K562 (cell line): ENCODE measurements around the gene TMIGD2. TPM values are rescaled to one million over a fixed set of nuclear protein-coding genes. Genes with fewer than 3 reads are reported as not detected.

ENCODE experiments used
- ATAC-seq: fragments of 200-7000 bp; cut with Tn5 transposase; 3 replicates; pipeline ENCODE4 v1.9.1; 2020; ENCODE audit warnings: moderate library complexity
- BruUV-seq: library from RNA; stranded (reverse); fragments of 400-500 nt; replicated peaks from 2 replicates; lab custom pipeline; 2021; lab: Mats Ljungman, UMichigan
- CTCF ChIA-PET: fragments of 300-600 bp; formaldehyde crosslinking; extraction: SDS; loops from one replicate; lab custom pipeline; 2021; ENCODE audit warnings: low intra/inter-chr PET ratio; lab: Yijun Ruan, JAX
- POLR2A ChIA-PET: fragments of 300-600, 350-650 bp; sonication (Branson Sonifier 250); formaldehyde crosslinking; extraction: SDS; loops from one replicate; lab custom pipeline; 2021; ENCODE audit warnings: antibody characterized with exemption, inconsistent platforms; lab: Yijun Ruan, JAX
- DNase-seq, 4 experiments: peaks; one replicate each; pipeline versions ENCODE4 v3.0.0 to v3.0.0-alpha.2; 2011 to 2018; ENCODE audit warnings: low spot score in 3 of 4, mixed read lengths in 3 of 4; ENCODE audit errors: extremely low read depth in 1 of 4
- FAIRE-seq: peaks from 2 replicates; lab custom pipeline; 2011; peaks lifted over from hg19 to GRCh38; lab: Jason Lieb, UNC
- H2AFZ ChIP-seq: 2 replicates; pipeline ENCODE4 v1.6.0; 2011; ENCODE audit warnings: low read depth, low read length, control low read depth, inconsistent platforms
- H3K27ac ChIP-seq: fragments of 200-600 bp; 3 replicates; pipeline ENCODE4 v1.8.0; 2011; ENCODE audit warnings: low read depth, mild to moderate bottlenecking, control low read depth, inconsistent platforms, low read length, moderate library complexity, mixed read lengths; ENCODE audit errors: extremely low read depth
- H3K27me3 ChIP-seq, 2 experiments: fragments of 300-600 bp in 1 of 2; 2 replicates in 1 of 2; 3 replicates in 1 of 2; pipeline versions ENCODE4 v1.6.0 to v1.8.0; 2011; ENCODE audit warnings: inconsistent platforms in 2 of 2, low read length in 2 of 2, mild to moderate bottlenecking in 1 of 2, mixed read lengths in 1 of 2, moderate library complexity in 1 of 2; ENCODE audit not compliant: control insufficient read depth in 2 of 2, insufficient read depth in 2 of 2
- H3K36me3 ChIP-seq: fragments of 300-600 bp; 3 replicates; pipeline ENCODE4 v1.8.0; 2011; ENCODE audit warnings: mild to moderate bottlenecking, low read length, inconsistent platforms; ENCODE audit not compliant: control insufficient read depth, insufficient read depth
- H3K4me1 ChIP-seq, 2 experiments: fragments of 200-600 bp in 1 of 2; replicated peaks in 1 of 2; 2 replicates in 1 of 2; 3 replicates in 1 of 2; pipeline versions ENCODE4 v1.5.1 to v1.8.0; 2011; ENCODE audit warnings: inconsistent platforms in 2 of 2, low read length in 2 of 2, mild to moderate bottlenecking in 1 of 2, mixed read lengths in 1 of 2, moderate library complexity in 1 of 2; ENCODE audit not compliant: control insufficient read depth in 2 of 2, insufficient read depth in 2 of 2
- H3K4me2 ChIP-seq: 2 replicates; pipeline ENCODE4 v1.6.1; 2011; ENCODE audit warnings: low read length, control low read depth, inconsistent platforms, mixed read lengths; ENCODE audit not compliant: insufficient read depth
- H3K4me3 ChIP-seq: fragments of 200-600 bp; sonication (generic), shearing (Covaris generic); 2 replicates; pipeline ENCODE4 v1.5.1; 2016; ENCODE audit warnings: control low read depth, inconsistent platforms
- H3K79me2 ChIP-seq: fragments of 200-600 bp; 3 replicates; pipeline ENCODE4 v1.8.0; 2011; ENCODE audit warnings: low read length, inconsistent platforms; ENCODE audit not compliant: control insufficient read depth, insufficient read depth
- H3K9ac ChIP-seq, 2 experiments: 2 replicates each; pipeline versions ENCODE4 v1.6.0 to v1.6.1; 2011; ENCODE audit warnings: low read depth in 2 of 2, low read length in 2 of 2, control low read depth in 1 of 2, inconsistent platforms in 1 of 2, mild to moderate bottlenecking in 1 of 2, mixed read lengths in 1 of 2; ENCODE audit not compliant: insufficient read depth in 1 of 2
- H3K9me1 ChIP-seq: one replicate; pipeline ENCODE4 v1.6.0; 2011; ENCODE audit warnings: inconsistent platforms, mild to moderate bottlenecking, low read length, moderate library complexity; ENCODE audit not compliant: control insufficient read depth, insufficient read depth
- H3K9me3 ChIP-seq: replicated peaks from 2 replicates; pipeline ENCODE4 v1.5.1; 2011; ENCODE audit warnings: low read depth, low read length, inconsistent platforms; ENCODE audit not compliant: control insufficient read depth, insufficient read depth
- H4K20me1 ChIP-seq: replicated peaks from 2 replicates; pipeline ENCODE4 v1.6.1; 2011; ENCODE audit warnings: low read length, inconsistent platforms, mixed read lengths; ENCODE audit not compliant: control insufficient read depth, insufficient read depth
- CTBP1 ChIP-seq: fragments of 450-650 bp; IDR thresholded peaks from 2 replicates; pipeline ENCODE4 v1.6.1; 2016; ENCODE audit warnings: borderline replicate concordance
- EZH2 ChIP-seq: IDR thresholded peaks from 2 replicates; pipeline ENCODE4 v1.6.1; 2012; ENCODE audit warnings: low read depth, mild to moderate bottlenecking, inconsistent platforms, low read length, borderline replicate concordance
- GABPB1 ChIP-seq: sonication (generic); formaldehyde crosslinking; IDR thresholded peaks from 2 replicates; pipeline ENCODE4 v1.8.0; 2022; ENCODE audit warnings: mild to moderate bottlenecking, missing genetic modification reagents
- MEIS2 ChIP-seq: fragments of 450-650 bp; IDR thresholded peaks from 2 replicates; pipeline ENCODE4 v1.6.1; 2014; ENCODE audit warnings: mild to moderate bottlenecking; ENCODE audit not compliant: partially characterized antibody
- RBFOX2 ChIP-seq: fragments of 200-400 bp; formaldehyde crosslinking; IDR thresholded peaks from 2 replicates; pipeline ENCODE4 v1.6.1; 2017; ENCODE audit warnings: low read depth, mild to moderate bottlenecking, low read length, moderate library complexity
- RCOR1 ChIP-seq, 2 experiments: IDR thresholded peaks; 2 replicates each; pipeline ENCODE4 v1.6.1; 2012; ENCODE audit warnings: low read depth in 2 of 2, low read length in 2 of 2, borderline replicate concordance in 1 of 2, improper control_type of control experiment in 1 of 2
- SIX5 ChIP-seq, 2 experiments: IDR thresholded peaks; 2 replicates each; pipeline ENCODE4 v1.6.1; 2011; ENCODE audit warnings: low read length in 2 of 2, borderline replicate concordance in 1 of 2, low read depth in 1 of 2, mild to moderate bottlenecking in 1 of 2, moderate library complexity in 1 of 2; ENCODE audit not compliant: insufficient read depth in 1 of 2
- YY1 ChIP-seq, 3 experiments: IDR thresholded peaks; 2 replicates each; pipeline ENCODE4 v1.6.1; 2011; ENCODE audit warnings: low read length in 2 of 3, mild to moderate bottlenecking in 2 of 3, moderate library complexity in 2 of 3, borderline replicate concordance in 1 of 3, control low read depth in 1 of 3, low read depth in 1 of 3; ENCODE audit not compliant: insufficient read depth in 3 of 3, insufficient replicate concordance in 2 of 3, control insufficient read depth in 1 of 3, insufficient read length in 1 of 3; ENCODE audit errors: extremely low read depth in 1 of 3
- ZNF699 ChIP-seq: fragments of 250-450 bp; sonication (Bioruptor Pico); IDR thresholded peaks from 2 replicates; pipeline ENCODE4 v1.8.0; 2021; ENCODE audit warnings: mild to moderate bottlenecking, moderate library complexity; ENCODE audit not compliant: insufficient replicate concordance
- WGBS: fragments of 100-300 bp; shearing (Covaris generic); methylation state at CpG from one replicate; pipeline ENCODE4 v1.1.6; 2016; ENCODE audit warnings: low coverage, mixed read lengths; ENCODE audit not compliant: insufficient coverage; ENCODE audit errors: missing lambda C conversion rate; 5-methylcytosine and 5-hydroxymethylcytosine counted together
- in situ Hi-C: fragments of 300-500 bp; cut with MboI; formaldehyde crosslinking; loops from 4 replicates; pipeline ENCODE4 v1.15.0; 2018; ENCODE audit warnings: inconsistent platforms, mixed read lengths
- intact Hi-C: fragments of 100-400 bp; cut with micrococcal nuclease; formaldehyde crosslinking; loops from 2 replicates; pipeline ENCODE4 v1.14.2; 2022
- polyA plus RNA-seq, 8 experiments: library from polyadenylated mRNA; depleted of rRNA in 4 of 8; stranded (reverse) in 5 of 8; unstranded in 3 of 8; fragments of >200 nt; fragmentation: Nextera tagmentation in 2 of 8; fragmentation: Illumina TruSeq in 1 of 8; extraction: Ambion mirVana in 2 of 8; extraction: Trizol in 1 of 8; gene quantifications; 2 replicates each; pipeline versions ENCODE4 v1.2.1 to v1.2.3, GENCODE V29; 2011 to 2014; ENCODE audit warnings: inconsistent platforms in 1 of 8, missing spikeins in 1 of 8
- total RNA-seq, 7 experiments: library from RNA; depleted of rRNA in 6 of 7; stranded (reverse); fragments of >200 nt in 6 of 7; fragmentation: Illumina TruSeq in 2 of 7; extraction: Trizol in 2 of 7; gene quantifications; 2 replicates each; pipeline versions ENCODE4 v1.2.1 to v1.2.3, GENCODE V29; 2011 to 2021; ENCODE audit warnings: low replicate concordance in 1 of 7
- TF ChIP-seq, protein P1 (sequence below): fragments of 150-350 bp; conservative IDR thresholded peaks from 2 replicates; pipeline ENCODE4 v1.6.1; 2014; ENCODE audit warnings: low read length
- TF ChIP-seq, protein P2 (sequence below): fragments of 250-450 bp; sonication (Bioruptor Pico); IDR thresholded peaks from 2 replicates; pipeline ENCODE4 v1.8.0; 2021; ENCODE audit warnings: borderline replicate concordance, mild to moderate bottlenecking, moderate library complexity; ENCODE audit not compliant: poor library complexity, severe bottlenecking

Gene TMIGD2
- total and polyA plus RNA-seq, 9 of the 15 experiments (the other 6 are each of a cell fraction or from before 2014, with no cell fraction given) = not detected

DNA sequence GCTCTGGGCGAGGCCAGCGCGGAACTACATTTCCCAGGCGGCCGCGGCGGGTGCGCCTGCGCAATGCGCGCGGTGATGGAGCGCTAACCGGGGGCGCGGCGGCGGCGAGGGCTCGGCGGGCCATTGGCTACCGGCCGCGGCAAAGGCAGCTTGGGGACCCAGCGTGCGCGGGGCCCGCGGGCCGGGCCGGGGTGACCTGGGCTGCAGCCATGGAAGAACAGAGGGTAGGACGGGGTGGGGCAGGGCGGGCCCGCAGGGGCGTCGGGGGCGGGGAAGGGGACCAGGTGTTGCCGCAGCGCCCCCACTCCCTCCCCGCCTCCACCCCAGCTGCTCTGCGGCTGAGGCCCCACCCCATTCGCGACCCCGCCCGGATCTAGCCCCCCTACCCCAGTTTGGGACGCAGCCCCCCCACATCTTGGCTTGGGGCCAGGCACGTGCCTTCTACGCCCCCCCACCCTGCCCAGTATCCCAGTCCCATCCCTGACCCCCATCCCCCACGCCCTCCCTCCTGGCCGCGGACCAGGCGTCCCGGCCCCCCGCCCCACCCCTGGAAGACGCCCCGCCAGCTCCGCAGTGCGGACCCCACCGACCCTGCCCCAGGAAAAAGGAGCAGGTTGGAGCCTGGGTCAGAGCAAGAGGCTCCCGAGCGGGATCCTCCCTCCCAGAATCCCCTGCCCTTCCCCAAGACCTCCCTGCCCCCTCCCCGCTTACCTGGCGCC is 2.5 kb upstream of the TMIGD2 start, which contains the start of gene FSD1:
FSD1 (plus strand) TSS at position 61 of the 719 bp plus-strand sequence; CDS start at position 210, 149 bp downstream.
- H3K36me3 ChIP-seq = no peaks in the 10 kb centered on the region
- ChIA-PET CTCF (no interaction called here), POLR2A (interaction anchor here (0.5 to 1.1 kb wide), 3 partner anchors 8 to 122 kb away, joined by 3 read pairs; no protein-coding TSS in a partner anchor)
- H3K27ac ChIP-seq = no peak within 1 kb of the TSS
- DNase-seq (peak; percentile 84 to 96 (median 94)), ATAC-seq (peak; percentile 98), FAIRE-seq (no peak)
- H3K79me2 ChIP-seq = no peaks in the 10 kb centered on the region
- peak within 1 kb of the TSS; percentile 63 for H3K4me2 ChIP-seq
- in situ Hi-C loops = no loop called here
- intact Hi-C loops = no loop called here
- no peaks in the 10 kb centered on the region for H4K20me1 ChIP-seq
- peaks cover 0 to 5% of the 10 kb centered on the region in 2 experiments; a peak in 1 of 5 replicates for H3K27me3 ChIP-seq
- no peaks in the 10 kb centered on the region for H3K9me1 ChIP-seq
- peak within 1 kb of the TSS in 1 of 2 experiments; percentile 24; a peak in 1 of 4 replicates for H3K9ac ChIP-seq
- H2AFZ ChIP-seq = peak within 1 kb of the TSS; percentile 71; the same call in 1 of the 2 replicates
- no TSS peak for BruUV-seq
- H3K9me3 ChIP-seq = no peaks in the 10 kb centered on the region
- WGBS = 2% methylated on average over 30 of the region's 63 CpGs
- peak within 1 kb of the TSS; percentile 16; the same call in 1 of the 2 replicates for H3K4me3 ChIP-seq
- H3K4me1 ChIP-seq = peaks cover 7 to 22% of the 10 kb centered on the region in 2 experiments; a peak in 4 of 5 replicates
- TF ChIP-seq, protein P1, sequence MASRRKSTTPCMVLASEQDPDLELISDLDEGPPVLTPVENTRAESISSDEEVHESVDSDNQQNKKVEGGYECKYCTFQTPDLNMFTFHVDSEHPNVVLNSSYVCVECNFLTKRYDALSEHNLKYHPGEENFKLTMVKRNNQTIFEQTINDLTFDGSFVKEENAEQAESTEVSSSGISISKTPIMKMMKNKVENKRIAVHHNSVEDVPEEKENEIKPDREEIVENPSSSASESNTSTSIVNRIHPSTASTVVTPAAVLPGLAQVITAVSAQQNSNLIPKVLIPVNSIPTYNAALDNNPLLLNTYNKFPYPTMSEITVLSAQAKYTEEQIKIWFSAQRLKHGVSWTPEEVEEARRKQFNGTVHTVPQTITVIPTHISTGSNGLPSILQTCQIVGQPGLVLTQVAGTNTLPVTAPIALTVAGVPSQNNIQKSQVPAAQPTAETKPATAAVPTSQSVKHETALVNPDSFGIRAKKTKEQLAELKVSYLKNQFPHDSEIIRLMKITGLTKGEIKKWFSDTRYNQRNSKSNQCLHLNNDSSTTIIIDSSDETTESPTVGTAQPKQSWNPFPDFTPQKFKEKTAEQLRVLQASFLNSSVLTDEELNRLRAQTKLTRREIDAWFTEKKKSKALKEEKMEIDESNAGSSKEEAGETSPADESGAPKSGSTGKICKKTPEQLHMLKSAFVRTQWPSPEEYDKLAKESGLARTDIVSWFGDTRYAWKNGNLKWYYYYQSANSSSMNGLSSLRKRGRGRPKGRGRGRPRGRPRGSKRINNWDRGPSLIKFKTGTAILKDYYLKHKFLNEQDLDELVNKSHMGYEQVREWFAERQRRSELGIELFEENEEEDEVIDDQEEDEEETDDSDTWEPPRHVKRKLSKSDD = no peak
- peak; percentile 72 for TF ChIP-seq CTBP1
- peak; percentile 51; the same call in 1 of the 2 replicates for TF ChIP-seq GABPB1 (CRISPR knock-in tag)
- TF ChIP-seq, protein P2, sequence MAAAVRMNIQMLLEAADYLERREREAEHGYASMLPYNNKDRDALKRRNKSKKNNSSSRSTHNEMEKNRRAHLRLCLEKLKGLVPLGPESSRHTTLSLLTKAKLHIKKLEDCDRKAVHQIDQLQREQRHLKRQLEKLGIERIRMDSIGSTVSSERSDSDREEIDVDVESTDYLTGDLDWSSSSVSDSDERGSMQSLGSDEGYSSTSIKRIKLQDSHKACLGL (CRISPR knock-in tag) = no peak
- TF ChIP-seq RBFOX2 = 0 out of 2 replicates have a peak, but pooled peaks have one; percentile 26
- TF ChIP-seq YY1 (IDR thresholded peaks at IDR 0.05; ENCODE audit: borderline replicate concordance in 1 of 3, control insufficient read depth in 1 of 3, extremely low read depth in 1 of 3, insufficient read depth in 3 of 3, insufficient read length in 1 of 3, insufficient replicate concordance in 2 of 3, low read depth in 1 of 3, low read length in 2 of 3) = peak in 2 of 3 experiments; percentile 49 to 57
- TF ChIP-seq SIX5 (IDR thresholded peaks at IDR 0.05; ENCODE audit: borderline replicate concordance in 1 of 2, insufficient read depth in 1 of 2, low read depth in 1 of 2, low read length in 2 of 2) = peak; percentile 80 to 83
- peak; percentile 58 for TF ChIP-seq MEIS2
- no peak for TF ChIP-seq ZNF699
- peak in 1 of 2 experiments; percentile 76; a peak in 2 of 4 replicates for TF ChIP-seq RCOR1 (IDR thresholded peaks at IDR 0.05; ENCODE audit: borderline replicate concordance in 1 of 2, low read depth in 2 of 2, low read length in 2 of 2)
- no peak for TF ChIP-seq EZH2
